Heart right ventricle (tissue), 16 donors: ENCODE data around the gene MED13. TPM values are rescaled to one million over a fixed set of nuclear protein-coding genes. Genes with fewer than 3 reads are reported as not detected.

ENCODE experiments used
- ATAC-seq, 8 donors: fragments of 200-7000 bp; cut with Tn5 transposase; one replicate each; pipeline ENCODE4 v1.9.1; 2020; ENCODE audit warnings: mild to moderate bottlenecking in 8 of 8, moderate library complexity in 8 of 8, moderate number of reproducible peaks in 1 of 8
- DNase-seq, 2 donors: peaks; one replicate each; pipeline ENCODE4 v3.0.0-alpha.2; 2020
- H3K27ac ChIP-seq, 10 donors: fragments of 200-600 bp; sonication (generic) in 2 of 10; one replicate each; pipeline versions ENCODE4 v1.5.0 to v1.8.0; 2020 to 2022; ENCODE audit warnings: mild to moderate bottlenecking in 3 of 10
- H3K27me3 ChIP-seq, 7 donors: fragments of 200-600 bp; one replicate each; pipeline ENCODE4 v1.8.0; 2021 to 2022; ENCODE audit warnings: mild to moderate bottlenecking in 2 of 7
- H3K36me3 ChIP-seq, 9 donors: fragments of 200-600 bp; sonication (generic) in 1 of 9; one replicate each; pipeline versions ENCODE4 v1.5.0 to v1.8.0; 2020 to 2022; ENCODE audit warnings: mild to moderate bottlenecking in 2 of 9
- H3K4me1 ChIP-seq, 9 donors: fragments of 200-600 bp; sonication (generic) in 1 of 9; one replicate each; pipeline versions ENCODE4 v1.5.0 to v1.8.0; 2020 to 2022; ENCODE audit warnings: mild to moderate bottlenecking in 4 of 9
- H3K4me3 ChIP-seq, 10 donors: fragments of 200-600 bp; sonication (generic) in 2 of 10; one replicate each; pipeline versions ENCODE4 v1.5.0 to v1.8.0; 2020 to 2022; ENCODE audit warnings: mild to moderate bottlenecking in 7 of 10, moderate library complexity in 2 of 10
- H3K9me3 ChIP-seq, 11 donors: fragments of 200-600 bp in 10 of 11; sonication (generic) in 2 of 11; one replicate each; pipeline versions ENCODE4 v1.5.0 to v1.8.0; 2013 to 2022; ENCODE audit warnings: mild to moderate bottlenecking in 2 of 11, control low read depth in 1 of 11, moderate library complexity in 1 of 11
- WGBS, 2 donors: extraction: QIAGEN DNeasy Blood & Tissue Kit; methylation state at CpG; one replicate each; pipeline ENCODE4 v1.1.7; 2013; ENCODE audit warnings: inconsistent platforms in 1 of 2; 5-methylcytosine and 5-hydroxymethylcytosine counted together
- intact Hi-C, 10 donors: fragments of 100-400 bp; cut with DNase I; formaldehyde crosslinking; loops; one replicate each; pipeline versions ENCODE4 v1.11.1 to v1.14.2; 2022
- polyA plus RNA-seq, 2 donors: library from polyadenylated mRNA; stranded (reverse); fragments of 200-250 nt; gene quantifications; one replicate each; pipeline ENCODE4 v1.2.3, GENCODE V29; 2013
- total RNA-seq, 10 donors: library from RNA; stranded (reverse); fragmentation: NEBNext Ultra II Directional in 3 of 10; extraction: Animal tissue kit (Norgen Biotek cat#: 25700) in 3 of 10; gene quantifications; one replicate each; pipeline versions ENCODE4 v1.2.1 to v1.2.4, GENCODE V29; 2021 to 2023
- TF ChIP-seq, protein P1 (sequence below), 9 donors: fragments of 200-600 bp; sonication (generic) in 2 of 9; IDR thresholded peaks; one replicate each; pipeline versions ENCODE4 v1.5.0 to v1.8.0; 2021 to 2022; ENCODE audit warnings: antibody characterized with exemption in 9 of 9, mild to moderate bottlenecking in 5 of 9, moderate library complexity in 1 of 9
- donor health status: Arrhythmogenic right ventricular cardiomyopathy.
- donor health status: ischemic (EF 13 %, LVEDD 7.1; RV severe dilation, severe dysfunction).
- donor health status: healthy with polysubstance abuse.
- donor health status: DM: no; HTN: yes; CAD: no.
- donor health status: DM: no; HTN: no; CAD: no.
- donor health status: ischemic (EF 25% LVEDD 6.9; RV normal size, moderate dysfunction).
- donor health status: ischemic (EF 25% LVEDD 5.7; RV mildly dilated, moderate dysfunction).
- donor health status: healthy.
- donor health status: DM: yes; HTN: yes; CAD: no.
- donor health status: Ischemic cardiomyopathy.
- donor health status: ischemic (EF 35%, LVEDD 5.7; RV mildly dilated, moderate dysfunction).
- donor health status: nonischemic (EF 11% LVEDD 7.7; RV severe dilation, severe dysfunction).
- donor health status: DM: yes; HTN: yes; CAD: no.
- donor health status: PGD.
- donor health status: ischemic (EF 29% LVEDD 5.4; RV normal size, mild dysfunction).
- donor health status: nonischemic (EF 23%, LVEDD 6.1; RV moderate dilation, normal function).

MED13 gene
- total and polyA plus RNA-seq, 12 donors = 4.1 to 51.6 (median 35.7) TPM

DNA sequence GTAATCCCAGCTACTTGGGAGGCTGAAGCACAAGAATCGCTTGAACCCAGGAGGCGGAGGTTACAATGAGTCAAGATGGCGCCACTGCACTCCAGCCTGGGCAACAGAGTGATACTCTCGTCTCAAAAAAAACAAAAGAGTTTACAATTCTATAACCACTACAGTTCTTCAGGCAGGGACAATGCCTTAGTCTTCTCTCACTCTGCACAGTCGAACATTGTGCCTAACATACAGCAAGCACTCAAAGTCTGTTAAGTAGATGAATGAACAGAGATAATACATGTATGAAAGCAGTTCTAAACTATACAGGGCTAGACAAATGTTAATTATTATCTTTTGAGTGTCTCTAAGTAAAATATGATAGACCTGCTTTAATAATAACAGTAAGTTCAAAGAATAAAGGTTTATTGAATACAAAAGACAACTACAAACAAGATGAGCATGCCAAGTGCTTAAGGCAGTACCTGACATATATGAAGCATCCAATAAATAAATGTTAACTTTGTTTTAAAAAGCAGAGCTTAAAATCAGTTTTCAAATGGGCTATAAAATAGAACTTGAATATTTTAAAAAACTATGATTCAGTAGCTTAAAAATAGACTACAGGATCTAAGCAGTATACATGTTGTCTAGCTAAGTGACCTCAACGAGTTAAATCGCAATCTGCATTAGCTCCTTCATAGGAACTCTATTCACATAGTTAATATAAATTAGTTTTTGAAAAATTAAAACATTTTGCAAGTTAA is 156.6 kb downstream of the MED13 start:
- Histone ChIP-seq H3K9me3 (no peaks in the 10 kb centered on the region), H3K4me1 (no peaks in the 10 kb centered on the region), H3K27me3 (no peaks in the 10 kb centered on the region), H3K27ac (no peak overlapping the region), H3K4me3 (no peak overlapping the region), H3K36me3 (peaks cover 0 to 98% (median 64%) of the 10 kb centered on the region in 9 donors)
- WGBS, 2 donors = 89 to 90% methylated on average over 7 of the region's 7 CpGs
- no peak for ATAC-seq
- DNase-seq = no peak
- TF ChIP-seq, protein P1, sequence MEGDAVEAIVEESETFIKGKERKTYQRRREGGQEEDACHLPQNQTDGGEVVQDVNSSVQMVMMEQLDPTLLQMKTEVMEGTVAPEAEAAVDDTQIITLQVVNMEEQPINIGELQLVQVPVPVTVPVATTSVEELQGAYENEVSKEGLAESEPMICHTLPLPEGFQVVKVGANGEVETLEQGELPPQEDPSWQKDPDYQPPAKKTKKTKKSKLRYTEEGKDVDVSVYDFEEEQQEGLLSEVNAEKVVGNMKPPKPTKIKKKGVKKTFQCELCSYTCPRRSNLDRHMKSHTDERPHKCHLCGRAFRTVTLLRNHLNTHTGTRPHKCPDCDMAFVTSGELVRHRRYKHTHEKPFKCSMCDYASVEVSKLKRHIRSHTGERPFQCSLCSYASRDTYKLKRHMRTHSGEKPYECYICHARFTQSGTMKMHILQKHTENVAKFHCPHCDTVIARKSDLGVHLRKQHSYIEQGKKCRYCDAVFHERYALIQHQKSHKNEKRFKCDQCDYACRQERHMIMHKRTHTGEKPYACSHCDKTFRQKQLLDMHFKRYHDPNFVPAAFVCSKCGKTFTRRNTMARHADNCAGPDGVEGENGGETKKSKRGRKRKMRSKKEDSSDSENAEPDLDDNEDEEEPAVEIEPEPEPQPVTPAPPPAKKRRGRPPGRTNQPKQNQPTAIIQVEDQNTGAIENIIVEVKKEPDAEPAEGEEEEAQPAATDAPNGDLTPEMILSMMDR (IDR thresholded peaks at IDR 0.05) = no peak
- intact Hi-C loops = no loop called here

DNA sequence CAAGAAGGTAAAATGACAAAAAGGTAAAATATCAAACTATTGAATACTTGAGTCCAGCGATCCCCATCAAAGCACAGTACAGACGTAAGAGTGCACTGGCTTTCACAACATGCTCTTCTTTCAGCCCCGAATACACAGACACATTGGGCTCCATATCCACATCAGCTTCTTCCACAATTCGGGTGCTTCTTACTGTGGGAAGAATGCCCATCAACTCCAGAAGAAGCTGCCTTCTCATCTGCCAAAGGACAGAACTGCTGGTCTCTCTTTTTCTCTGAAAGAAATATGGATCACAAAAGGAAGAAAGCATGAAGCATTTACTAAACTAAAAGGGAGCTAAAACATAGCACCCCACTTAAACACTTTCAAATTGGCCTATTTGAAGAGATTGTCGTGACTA is 157.7 kb downstream of the MED13 start:
- 95 to 96% methylated on average over 5 of the region's 5 CpGs for WGBS, 2 donors
- intact Hi-C loops = no loop called here
- Histone ChIP-seq H3K27ac (no peak overlapping the region), H3K9me3 (no peaks in the 10 kb centered on the region), H3K27me3 (no peaks in the 10 kb centered on the region), H3K4me1 (no peaks in the 10 kb centered on the region), H3K4me3 (no peak overlapping the region), H3K36me3 (peaks cover 0 to 100% (median 75%) of the 10 kb centered on the region in 9 donors)
- TF ChIP-seq, protein P1 (IDR thresholded peaks at IDR 0.05) = no peak
- ATAC-seq (no peak), DNase-seq (no peak)

DNA sequence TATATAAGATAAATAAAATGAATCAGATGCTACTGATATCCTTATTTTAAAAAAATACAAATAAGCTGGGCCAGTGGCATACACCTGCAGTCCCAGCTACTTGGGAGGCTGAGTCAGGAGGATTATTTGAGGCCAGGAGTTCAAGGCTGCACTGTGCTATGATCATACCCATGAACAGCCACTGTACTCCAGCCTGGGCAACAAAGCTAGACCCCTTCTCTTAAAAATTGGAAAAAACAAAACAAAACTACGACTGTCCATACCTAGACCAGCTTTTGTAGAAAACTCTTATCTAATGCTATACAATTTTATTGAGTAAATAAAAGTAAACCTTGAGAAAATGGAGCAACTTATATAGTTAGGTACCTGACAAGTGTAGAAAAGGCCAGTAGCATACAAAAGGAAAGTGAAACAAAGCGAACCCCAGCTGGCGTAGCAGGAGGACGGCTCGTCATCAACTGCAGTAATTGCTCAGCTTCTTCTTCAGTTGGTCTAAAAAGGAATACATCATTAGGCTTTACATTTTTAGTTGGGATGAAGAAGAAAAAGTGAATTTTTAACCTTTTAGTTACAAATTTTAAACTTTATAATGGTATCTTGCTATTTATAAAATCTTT is 160.9 kb downstream of the MED13 start:
- Histone ChIP-seq H3K36me3 (peaks cover 0 to 100% (median 73%) of the 10 kb centered on the region in 9 donors), H3K9me3 (no peaks in the 10 kb centered on the region), H3K27me3 (no peaks in the 10 kb centered on the region), H3K27ac (peak overlapping the region in 1 of 10 donors; percentile 4), H3K4me1 (no peaks in the 10 kb centered on the region), H3K4me3 (no peak overlapping the region)
- DNase-seq (no peak), ATAC-seq (no peak)
- 89 to 91% methylated on average over 5 of the region's 5 CpGs for WGBS, 2 donors
- TF ChIP-seq, protein P1 (IDR thresholded peaks at IDR 0.05) = no peak
- intact Hi-C loops = no loop called here

DNA sequence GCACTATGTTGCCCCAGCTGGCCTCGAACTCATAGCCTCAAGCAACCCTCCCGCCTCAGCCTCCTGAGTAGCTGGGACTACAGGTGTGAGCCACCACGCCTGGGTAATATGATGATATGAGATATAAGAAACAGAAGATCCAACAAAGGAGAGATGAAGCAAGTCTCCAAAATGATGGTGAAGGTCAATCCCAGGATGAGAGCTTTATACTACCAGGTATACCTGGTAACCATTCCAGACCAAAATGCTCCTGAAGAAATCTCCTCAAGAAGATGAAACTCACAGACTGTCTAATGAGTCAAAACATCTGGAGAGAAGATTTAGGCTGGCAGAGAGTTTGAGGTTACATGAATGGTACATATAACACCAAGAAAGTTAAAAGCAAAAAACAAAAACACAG is 161.8 kb downstream of the MED13 start:
- no peak overlapping the region for H3K4me3 ChIP-seq
- 98 to 99% methylated on average over 3 of the region's 3 CpGs for WGBS, 2 donors
- intact Hi-C loops = no loop called here
- no peaks in the 10 kb centered on the region for H3K9me3 ChIP-seq
- DNase-seq = no peak
- H3K27ac ChIP-seq = no peak overlapping the region
- no peak for ATAC-seq
- H3K27me3 ChIP-seq = no peaks in the 10 kb centered on the region
- TF ChIP-seq, protein P1 (IDR thresholded peaks at IDR 0.05) = no peak
- no peaks in the 10 kb centered on the region for H3K4me1 ChIP-seq
- H3K36me3 ChIP-seq = peaks cover 0 to 100% (median 70%) of the 10 kb centered on the region in 9 donors
